HepG2 (cell line): ENCODE results near the gene GSK3A. TPM values are rescaled to one million over a fixed set of nuclear protein-coding genes. Genes with fewer than 3 reads are reported as not detected.

Experiments
- CCDC6 ChIP-seq: sonication (generic); formaldehyde crosslinking; IDR thresholded peaks from 2 replicates; pipeline ENCODE4 v1.8.1; 2022; ENCODE audit warnings: mild to moderate bottlenecking, missing genetic modification reagents, moderate library complexity
- DPF2 ChIP-seq: sonication (generic); formaldehyde crosslinking; IDR thresholded peaks from 2 replicates; pipeline ENCODE4 v1.4.0; 2020; ENCODE audit warnings: mild to moderate bottlenecking, low read depth, missing genetic modification reagents, borderline replicate concordance
- GMEB1 ChIP-seq: sonication (generic); formaldehyde crosslinking; IDR thresholded peaks from 2 replicates; pipeline ENCODE4 v1.5.1; 2020; ENCODE audit warnings: missing genetic modification reagents, mild to moderate bottlenecking, borderline replicate concordance
- HCFC1 ChIP-seq: fragments of 150-350 bp; IDR thresholded peaks from 2 replicates; pipeline ENCODE4 v1.6.1; 2014; ENCODE audit warnings: low read depth, low read length
- HNF1A ChIP-seq, 2 experiments: sonication (generic) in 1 of 2; formaldehyde crosslinking in 1 of 2; IDR thresholded peaks; 2 replicates each; pipeline versions ENCODE4 v1.4.0 to v1.6.1; 2016 to 2020; ENCODE audit warnings: borderline replicate concordance in 1 of 2, low read depth in 1 of 2, mild to moderate bottlenecking in 1 of 2, missing genetic modification reagents in 1 of 2
- KAT8 ChIP-seq: IDR thresholded peaks from 2 replicates; pipeline ENCODE4 v1.6.1; 2016; ENCODE audit warnings: missing genetic modification reagents, missing compliant biosample characterization
- LRRFIP1 ChIP-seq: sonication (generic); formaldehyde crosslinking; conservative IDR thresholded peaks from 2 replicates; pipeline ENCODE4 v1.4.0; 2020; ENCODE audit warnings: missing genetic modification reagents
- NFE2L1 ChIP-seq: sonication (generic); formaldehyde crosslinking; IDR thresholded peaks from 2 replicates; pipeline ENCODE4 v1.4.0; 2020; ENCODE audit warnings: missing genetic modification reagents, mild to moderate bottlenecking, borderline replicate concordance
- PBX2 ChIP-seq: IDR thresholded peaks from 2 replicates; pipeline ENCODE4 v1.6.1; 2016; ENCODE audit warnings: control low read depth
- PPARG ChIP-seq: conservative IDR thresholded peaks from 2 replicates; pipeline ENCODE4 v1.6.1; 2016; ENCODE audit warnings: missing biosample characterization, missing genetic modification reagents
- SAFB2 ChIP-seq: sonication (generic); formaldehyde crosslinking; IDR thresholded peaks from 2 replicates; pipeline ENCODE4 v1.5.1; 2020; ENCODE audit warnings: missing genetic modification reagents, low read depth, mild to moderate bottlenecking, borderline replicate concordance
- SCMH1 ChIP-seq: sonication (generic); formaldehyde crosslinking; IDR thresholded peaks from 2 replicates; pipeline ENCODE4 v1.9.0; 2021; ENCODE audit warnings: missing genetic modification reagents, mild to moderate bottlenecking, borderline replicate concordance
- TEAD2 ChIP-seq: sonication (generic); formaldehyde crosslinking; IDR thresholded peaks from 2 replicates; pipeline ENCODE4 v1.9.0; 2021; ENCODE audit warnings: missing genetic modification reagents
- TOPORS ChIP-seq: sonication (generic); formaldehyde crosslinking; IDR thresholded peaks from 2 replicates; pipeline ENCODE4 v1.8.0; 2023; ENCODE audit warnings: mild to moderate bottlenecking, missing genetic modification reagents
- ZNF12 ChIP-seq: sonication (generic); formaldehyde crosslinking; IDR thresholded peaks from 2 replicates; pipeline ENCODE4 v1.5.0; 2020; ENCODE audit warnings: missing genetic modification reagents
- ZNF20 ChIP-seq: sonication (generic); formaldehyde crosslinking; IDR thresholded peaks from 2 replicates; pipeline ENCODE4 v1.4.0; 2020; ENCODE audit warnings: mild to moderate bottlenecking, moderate library complexity, missing genetic modification reagents
- ZNF224 ChIP-seq: sonication (generic); formaldehyde crosslinking; IDR thresholded peaks from 2 replicates; pipeline ENCODE4 v1.5.0; 2020; ENCODE audit warnings: mild to moderate bottlenecking, missing genetic modification reagents
- ZNF552 ChIP-seq: sonication (generic); formaldehyde crosslinking; IDR thresholded peaks from 2 replicates; pipeline ENCODE4 v1.9.0; 2022; ENCODE audit warnings: missing genetic modification reagents, mild to moderate bottlenecking, borderline replicate concordance
- ZSCAN21 ChIP-seq: sonication (generic); formaldehyde crosslinking; IDR thresholded peaks from 2 replicates; pipeline ENCODE4 v1.8.0; 2022; ENCODE audit warnings: mild to moderate bottlenecking, missing genetic modification reagents, moderate library complexity, borderline replicate concordance
- polyA plus RNA-seq, 8 experiments: library from polyadenylated mRNA; depleted of rRNA in 3 of 8; stranded (reverse) in 7 of 8; unstranded in 1 of 8; fragments of >200 nt; fragmentation: Illumina TruSeq in 4 of 8; extraction: Trizol in 4 of 8; gene quantifications; 2 replicates each; pipeline versions ENCODE4 v1.2.1 to v1.2.3, GENCODE V29; 2011 to 2016; ENCODE audit warnings: low read depth in 4 of 8, missing spikeins in 1 of 8, mixed read lengths in 1 of 8; ENCODE audit not compliant: insufficient read depth in 1 of 8
- total RNA-seq, 5 experiments: library from RNA; depleted of rRNA; stranded (reverse); fragments of >200 nt; fragmentation: Illumina TruSeq; extraction: Trizol; gene quantifications; 2 replicates each; pipeline ENCODE4 v1.2.3, GENCODE V29; 2016; ENCODE audit warnings: low read depth in 1 of 5

GSK3A gene
- total and polyA plus RNA-seq, 2 of the 13 experiments (the other 11 are each of a cell fraction or from before 2014, with no cell fraction given): 16.9 to 52.5 TPM

- TF ChIP-seq SCMH1 (no peak), ZNF12 (CRISPR knock-in tag) (no peak), PPARG (CRISPR knock-in tag) (no peak), DPF2 (CRISPR knock-in tag) (no peak), NFE2L1 (CRISPR knock-in tag) (no peak), ZNF224 (CRISPR knock-in tag) (no peak), TOPORS (no peak), HCFC1 (no peak), ZNF20 (no peak), HNF1A (IDR thresholded peaks at IDR 0.05; ENCODE audit: low read depth) (no peak), HNF1A (CRISPR knock-in tag; IDR thresholded peaks at IDR 0.05; ENCODE audit: borderline replicate concordance) (0 out of 2 replicates have a peak, but pooled peaks have one; percentile 34), KAT8 (no peak), CCDC6 (CRISPR knock-in tag) (no peak), TEAD2 (CRISPR knock-in tag) (no peak), LRRFIP1 (no peak), PBX2 (CRISPR knock-in tag) (no peak), ZSCAN21 (no peak), GMEB1 (CRISPR knock-in tag) (no peak), ZNF552 (no peak), SAFB2 (CRISPR knock-in tag) (no peak)
Measured at GRCh38 chr19:42283188-42284065, 41.0 kb upstream of the GSK3A start (continued).
